Left renal pelvis (tissue), 4 donors: ENCODE results near the gene PLEKHM2. TPM values are rescaled to one million over a fixed set of nuclear protein-coding genes. Genes with fewer than 3 reads are reported as not detected.

Experiments
- DNase-seq, 4 donors: peaks; one replicate each; pipeline ENCODE4 v3.0.0-alpha.2; 2013; ENCODE audit warnings: low read depth in 4 of 4, low spot score in 3 of 4
- polyA plus RNA-seq, 4 donors: library from polyadenylated mRNA; unstranded; fragments of 120-200 nt; gene quantifications; one replicate each; pipeline ENCODE4 v1.2.1, GENCODE V29; 2013; ENCODE audit not compliant: insufficient read length in 4 of 4

Gene PLEKHM2
- polyA plus RNA-seq, 4 donors = 43.0 to 45.6 (median 44.4) TPM

DNA sequence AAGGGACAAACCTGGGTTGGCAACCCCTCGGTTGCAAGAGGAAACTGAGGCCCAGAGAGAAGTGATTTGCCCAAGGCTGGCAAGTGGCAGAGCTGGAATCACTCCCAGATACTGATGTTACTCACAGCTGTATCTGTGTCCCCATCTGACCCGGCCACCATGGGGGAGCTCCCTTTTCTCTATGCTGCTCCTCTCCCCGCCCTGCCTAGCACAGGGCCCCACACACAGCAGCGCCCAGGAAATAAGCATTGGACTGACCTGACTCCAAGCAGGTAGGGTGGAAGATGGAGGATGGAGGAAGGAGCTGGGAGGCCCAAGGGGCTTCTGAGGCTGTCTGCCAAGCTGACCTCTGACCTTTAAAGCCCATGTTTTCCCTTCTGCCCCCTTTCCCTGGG lies 71.5 kb downstream of the PLEKHM2 start:
- DNase-seq = no peak

DNA sequence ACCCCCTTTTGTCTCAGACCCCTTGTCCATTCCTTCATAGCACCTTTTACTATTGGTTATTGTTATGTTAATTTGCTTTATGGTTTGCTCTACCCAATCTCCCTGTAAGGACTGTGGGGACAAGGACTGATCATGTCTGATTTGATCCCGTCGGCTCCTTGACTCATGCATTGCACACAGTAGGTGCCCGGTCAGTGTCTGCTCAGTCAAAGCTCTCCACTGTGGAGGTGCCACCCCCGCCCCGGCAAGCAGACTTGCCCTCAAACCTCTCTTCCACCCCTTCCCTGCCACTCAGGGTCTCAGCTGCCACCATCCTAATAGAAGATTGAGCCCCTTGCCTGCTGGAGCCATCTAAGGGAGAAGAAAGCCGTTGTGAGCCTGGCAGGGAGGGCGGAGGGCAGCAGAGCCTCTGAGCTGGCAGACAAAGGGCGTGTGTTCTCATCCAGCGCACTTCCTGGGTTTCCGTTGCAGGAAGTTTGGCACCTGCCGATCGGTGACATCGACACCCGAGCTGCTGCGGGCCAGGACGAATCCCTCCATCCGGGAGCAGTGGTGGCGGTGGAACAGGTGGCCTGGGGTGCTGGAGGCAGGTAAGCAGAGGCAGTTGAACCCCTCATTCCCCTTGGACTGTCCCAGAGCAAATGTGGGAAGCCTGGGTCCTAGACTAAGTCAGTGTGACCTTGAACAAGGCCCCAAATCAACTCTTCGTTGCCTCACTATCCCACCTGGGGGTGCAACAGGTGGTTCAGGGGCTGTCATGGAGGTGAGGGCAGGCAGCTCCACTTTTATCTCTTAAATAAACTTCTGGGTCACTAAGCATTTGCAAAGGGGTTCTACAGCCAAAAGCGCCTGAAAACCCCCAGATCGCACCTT lies 72.3 kb downstream of the PLEKHM2 start:
- DNase-seq = no peak

DNA sequence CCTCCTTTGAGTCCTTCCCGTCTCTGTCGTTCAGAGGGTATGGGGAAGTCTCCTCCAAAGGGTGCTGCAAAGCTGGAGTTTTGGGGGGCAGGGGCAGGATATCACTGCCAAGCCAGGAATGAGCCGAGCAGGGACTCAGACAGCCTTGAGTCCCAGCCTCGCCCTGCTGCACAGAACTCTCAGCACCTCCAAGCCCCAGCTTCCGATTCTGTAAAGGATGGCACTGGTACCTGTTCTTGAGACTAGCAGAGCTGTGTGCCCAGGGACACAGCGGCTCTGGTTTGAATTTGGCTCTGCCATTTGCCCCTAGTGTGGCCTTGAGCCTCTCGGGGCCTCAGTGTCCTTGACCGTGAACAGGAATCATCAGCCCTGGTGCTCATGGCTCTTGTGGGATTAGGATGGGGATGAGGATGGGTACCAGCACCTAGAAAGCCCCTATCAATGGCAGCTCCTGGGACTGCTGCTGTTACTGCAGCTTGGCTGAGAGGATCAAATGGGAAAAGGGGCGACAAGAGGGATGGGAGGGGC lies 73.0 kb downstream of the PLEKHM2 start:
- DNase-seq = no peak

DNA sequence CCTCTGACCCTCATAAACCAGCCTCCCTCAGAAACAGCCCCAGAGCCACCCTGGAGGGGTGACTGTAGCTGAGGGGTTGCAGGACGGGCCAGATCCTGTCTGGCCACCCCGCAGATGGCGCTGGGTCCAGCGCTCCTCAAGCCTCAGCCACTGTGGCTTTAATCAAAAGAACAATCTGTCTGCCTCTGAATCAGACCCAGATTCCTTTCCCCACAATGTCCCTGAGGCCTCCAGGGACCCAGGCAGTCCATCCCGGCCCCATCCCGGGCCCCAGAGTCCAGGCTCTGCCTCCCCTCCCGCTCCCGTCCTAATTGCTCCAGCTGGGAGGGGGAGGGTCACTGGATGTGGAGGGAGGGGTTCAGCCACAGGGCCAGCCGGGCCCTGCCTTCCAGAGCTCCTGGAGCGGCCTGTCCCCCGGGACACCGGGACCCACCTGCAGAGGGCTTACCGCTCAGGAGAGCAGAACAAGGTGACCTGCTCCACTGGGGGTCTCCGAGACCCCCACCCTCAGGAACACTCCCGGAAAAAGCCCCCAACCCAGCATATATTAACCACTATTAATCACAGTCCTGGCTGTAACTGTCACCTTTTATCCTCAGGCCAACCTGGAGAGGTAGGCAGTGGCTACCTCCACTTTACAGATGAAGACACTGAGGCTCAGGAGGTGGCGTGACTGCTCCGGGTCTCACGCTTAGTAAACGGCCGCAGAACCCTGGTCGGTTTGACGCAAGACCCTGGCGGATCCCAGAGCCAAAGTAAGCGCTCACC lies 73.6 kb downstream of the PLEKHM2 start:
- peak in 1 of 4 donors; percentile 45 for DNase-seq

DNA sequence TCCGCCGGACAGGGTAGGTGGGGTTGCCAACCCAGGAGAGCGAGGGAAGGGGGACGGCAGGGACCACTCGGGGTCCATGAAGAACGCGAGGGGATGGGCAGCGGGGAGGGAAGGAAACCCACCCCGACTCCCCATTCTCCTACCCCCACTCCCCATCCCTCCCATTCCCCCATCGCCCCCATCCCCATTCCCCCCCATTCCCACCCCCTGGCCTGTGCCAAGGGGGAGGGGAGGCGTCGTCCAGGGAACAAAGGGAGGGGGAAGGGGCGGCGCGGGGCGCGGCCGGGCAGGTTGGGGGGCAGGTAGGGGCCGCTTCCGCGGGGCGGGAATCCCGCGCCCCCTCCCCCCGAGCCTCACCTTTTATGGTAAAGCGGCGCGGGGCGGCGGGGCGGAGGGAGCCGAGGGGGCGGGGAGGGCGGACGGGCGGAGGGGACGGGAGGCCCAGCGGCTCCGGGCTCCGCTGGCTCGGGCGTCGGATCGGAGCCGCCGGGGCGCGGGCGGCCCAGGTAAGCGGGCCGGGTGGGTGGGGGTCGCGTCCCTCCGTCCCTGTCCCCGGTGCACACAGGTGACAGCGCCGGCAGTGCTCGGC lies 74.3 kb downstream of the PLEKHM2 start, which contains the start of gene FBLIM1:
Gene FBLIM1, plus strand, starts transcription at position 453 of the 589 bp plus-strand sequence. CDS start 6,189 bp downstream, outside the sequence.
- DNase-seq = no peak

DNA sequence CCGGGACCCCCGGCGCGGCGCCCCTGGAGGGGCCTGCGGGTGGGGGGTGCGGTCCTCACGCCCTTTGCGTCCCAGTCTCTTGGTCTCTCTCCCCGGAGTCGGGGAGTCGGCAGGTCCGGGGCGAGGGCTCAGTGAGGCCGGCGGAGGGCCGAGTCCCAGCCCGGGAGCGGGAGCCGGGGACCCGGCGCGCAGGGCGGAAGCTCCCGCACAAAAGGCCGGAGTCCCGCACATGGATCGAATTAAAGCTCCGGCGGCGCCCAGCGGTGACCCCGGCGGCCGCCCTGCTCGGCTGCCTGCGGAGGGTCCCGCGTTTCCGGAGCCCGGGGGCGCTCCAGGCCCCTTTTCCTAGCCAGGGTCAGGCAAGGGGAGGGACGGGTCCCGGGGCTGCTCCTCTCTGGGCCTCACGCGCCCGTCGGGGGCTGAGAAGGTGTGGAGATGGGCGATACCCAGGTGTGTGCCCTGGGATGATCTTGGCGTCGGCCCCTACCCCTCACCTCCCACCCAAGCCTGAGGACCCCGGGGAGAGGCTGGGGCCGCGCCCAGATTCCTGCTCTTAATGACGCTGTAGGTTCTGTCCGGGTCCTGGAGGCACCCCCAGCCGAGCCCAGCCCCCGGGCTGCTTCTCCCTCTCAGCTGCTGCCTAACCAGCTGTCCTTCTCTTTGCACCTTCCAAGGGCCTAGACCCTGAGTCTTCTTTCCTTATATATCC lies 75.0 kb downstream of the PLEKHM2 start:
- DNase-seq = no peak

DNA sequence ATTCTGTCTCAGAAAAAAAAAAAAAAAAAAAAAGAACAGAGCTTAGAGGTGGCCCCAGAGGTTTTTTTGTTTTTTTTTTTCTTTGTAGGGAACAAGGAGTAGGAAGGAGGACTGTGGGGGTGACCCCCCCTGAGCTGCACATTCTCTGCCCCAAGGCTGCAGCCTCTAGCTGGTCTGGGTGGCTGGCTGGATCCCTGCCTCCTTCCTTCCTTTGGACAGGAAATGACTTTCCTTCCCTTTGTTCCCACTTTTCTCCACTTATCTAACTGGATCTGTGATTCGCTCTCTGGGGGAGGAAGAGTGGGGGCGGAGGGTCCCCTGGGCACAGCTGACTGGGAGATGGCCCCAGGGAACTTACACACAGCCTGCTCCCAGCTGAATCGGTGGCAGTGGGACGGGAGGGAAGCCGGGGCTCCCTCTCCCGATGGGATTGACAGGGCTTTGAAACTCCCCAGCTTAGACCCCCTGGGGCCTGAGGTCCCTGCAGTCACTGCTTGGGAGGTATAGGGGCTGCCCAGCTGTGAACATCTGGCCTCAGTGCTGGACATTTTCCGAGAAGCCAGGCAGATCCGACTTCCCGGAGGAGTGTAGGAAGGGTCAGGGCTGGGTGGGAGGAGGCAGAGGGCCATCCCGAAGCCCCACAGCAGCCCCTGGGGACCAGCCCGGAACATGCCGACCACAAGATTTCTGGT lies 76.5 kb downstream of the PLEKHM2 start:
- peak in 2 of 4 donors; percentile 52 to 59 for DNase-seq

DNA sequence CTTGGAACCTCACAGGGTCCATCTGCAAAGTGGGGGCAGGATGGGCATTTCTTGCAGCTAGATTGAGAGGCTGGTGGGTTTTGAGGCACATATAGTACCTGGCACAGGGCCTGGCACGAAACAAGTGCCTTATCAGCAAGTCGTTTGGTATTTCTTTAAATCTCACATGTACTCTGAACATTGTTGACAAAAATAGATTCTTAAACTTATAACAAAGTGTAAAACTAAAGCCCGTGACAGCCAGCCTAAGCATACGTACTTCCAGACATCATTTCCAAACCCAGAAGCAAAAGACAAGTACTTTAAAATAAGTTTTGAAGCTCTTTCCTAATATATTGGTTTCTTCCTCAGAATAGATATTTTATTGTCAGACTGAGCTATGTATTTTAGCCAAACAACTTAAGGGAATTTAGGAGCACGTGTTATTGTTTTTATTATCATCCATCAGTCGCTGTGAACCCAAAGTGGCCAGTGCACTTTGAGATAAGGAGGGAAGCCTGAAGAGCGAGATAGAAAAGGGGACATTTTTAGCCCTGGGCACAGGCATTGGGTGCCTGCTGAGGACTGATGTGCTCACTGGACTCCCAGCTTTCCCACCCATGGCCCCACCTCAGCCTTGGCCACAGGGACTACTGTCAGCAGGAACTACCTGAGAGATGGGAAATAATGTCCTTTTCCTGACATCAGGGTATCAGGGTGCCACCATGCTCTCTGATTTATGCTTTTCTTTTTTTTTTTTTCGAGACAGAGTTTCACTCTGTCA lies 77.4 kb downstream of the PLEKHM2 start:
- no peak for DNase-seq

DNA sequence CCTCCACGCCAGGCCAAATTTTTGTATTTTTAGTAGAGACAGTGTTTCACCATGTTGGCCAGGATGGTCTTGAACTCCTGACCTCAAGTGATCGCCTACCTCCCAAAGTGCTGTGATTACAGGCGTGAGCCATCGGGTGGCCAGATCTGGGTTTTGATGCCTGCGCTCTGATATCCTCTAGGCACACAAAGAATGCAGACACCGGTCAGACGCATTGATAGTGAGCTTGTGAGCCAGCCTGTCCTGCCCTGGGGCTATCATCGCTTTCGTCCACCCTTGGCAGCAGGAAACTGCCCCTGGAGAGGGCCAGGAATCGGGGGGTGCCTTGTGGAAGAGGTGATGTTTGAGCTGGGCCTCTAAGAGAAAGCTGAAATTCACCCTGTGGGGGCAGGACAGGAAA lies 78.4 kb downstream of the PLEKHM2 start:
- DNase-seq = no peak

DNA sequence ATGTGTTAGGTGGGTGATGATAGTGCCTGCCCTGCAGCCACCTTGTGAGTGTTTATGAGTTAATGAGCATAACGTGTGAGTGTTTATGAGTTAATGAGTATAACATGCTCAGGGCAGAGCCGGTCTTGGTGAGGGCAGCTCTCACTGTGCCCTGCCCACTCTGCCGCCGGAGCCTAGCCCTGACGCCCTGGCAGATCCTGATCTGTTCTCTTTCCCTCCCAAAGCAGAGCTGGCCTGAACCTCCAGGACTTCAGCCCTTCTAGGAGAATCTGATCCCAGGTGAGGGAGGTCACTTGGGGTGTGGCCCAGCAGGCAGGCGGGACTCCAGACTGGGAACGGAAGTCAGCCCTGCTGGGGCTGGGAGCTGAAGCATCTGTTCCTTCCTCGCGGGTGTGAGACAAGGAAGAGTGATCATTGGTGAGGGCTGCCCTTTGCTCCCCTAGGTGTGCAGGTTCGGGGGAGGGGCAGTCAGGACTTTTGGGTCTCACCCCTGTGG lies 80.2 kb downstream of the PLEKHM2 start:
- DNase-seq = no peak

DNA sequence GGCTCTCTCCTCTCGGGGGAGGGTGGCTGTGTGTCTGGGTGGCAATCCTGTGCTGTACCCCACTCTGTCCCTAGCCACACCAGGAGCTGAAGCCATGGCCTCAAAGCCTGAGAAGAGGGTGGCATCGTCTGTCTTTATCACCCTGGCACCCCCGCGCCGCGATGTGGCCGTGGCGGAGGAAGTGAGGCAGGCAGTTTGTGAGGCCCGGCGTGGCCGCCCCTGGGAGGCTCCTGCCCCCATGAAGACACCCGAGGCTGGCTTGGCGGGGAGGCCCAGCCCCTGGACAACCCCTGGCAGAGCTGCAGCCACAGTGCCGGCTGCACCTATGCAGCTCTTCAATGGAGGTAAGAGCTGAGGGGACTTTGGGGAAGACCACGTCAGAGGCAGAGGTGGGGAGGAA lies 80.8 kb downstream of the PLEKHM2 start:
- DNase-seq = no peak

DNA sequence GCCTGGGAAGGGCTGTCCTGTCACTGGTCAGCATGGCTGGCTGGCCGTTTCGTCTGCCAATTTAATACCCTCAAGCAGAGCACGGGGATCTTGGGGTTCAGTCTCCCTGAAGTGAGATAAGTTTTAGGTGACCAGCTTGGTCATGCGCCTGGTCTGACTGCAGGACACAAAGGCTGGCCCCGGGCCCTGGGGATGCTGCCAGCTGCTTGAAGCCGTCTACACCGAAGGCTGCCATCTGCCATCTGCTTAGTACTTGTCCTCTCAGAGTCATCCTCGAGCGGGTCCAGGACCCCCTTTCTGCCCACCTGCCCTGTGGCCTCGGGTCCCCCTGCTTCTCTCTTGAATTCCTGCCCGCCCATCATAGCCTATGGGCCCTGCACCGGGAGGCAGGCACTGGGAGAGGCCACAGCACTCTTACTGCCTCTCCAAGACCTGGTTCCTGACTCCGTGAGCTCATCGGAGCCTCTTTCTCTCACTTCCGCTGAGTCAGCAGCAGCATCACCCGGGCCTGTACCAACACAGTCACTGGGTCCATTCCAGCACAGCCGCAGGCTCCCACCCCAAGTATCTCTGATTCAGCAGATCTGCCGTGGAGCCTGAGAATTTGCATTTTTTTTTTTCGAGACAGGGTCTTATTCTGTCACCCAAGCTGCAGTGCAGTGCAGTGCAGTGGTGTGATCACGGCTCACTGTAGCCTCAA lies 81.5 kb downstream of the PLEKHM2 start:
- DNase-seq = no peak

DNA sequence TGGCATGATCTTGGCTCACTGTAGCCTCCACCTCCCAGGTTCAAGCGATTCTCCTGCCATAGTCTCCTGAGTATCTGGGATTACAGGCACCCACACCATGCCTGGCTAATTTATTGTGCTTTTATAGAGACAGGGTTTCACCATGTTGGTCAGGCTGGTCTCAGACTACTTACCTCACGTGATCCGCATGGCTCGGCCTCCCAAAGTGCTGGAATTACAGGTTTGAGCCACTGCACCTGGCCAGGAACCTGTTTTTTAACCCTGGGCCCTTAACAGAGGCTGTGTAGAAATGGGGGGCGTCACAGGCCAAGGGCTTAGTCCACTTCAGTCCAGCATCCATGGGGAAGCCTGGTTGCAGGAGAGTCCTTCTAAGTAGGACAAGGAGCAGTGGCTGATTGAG lies 83.8 kb downstream of the PLEKHM2 start:
- DNase-seq = no peak

DNA sequence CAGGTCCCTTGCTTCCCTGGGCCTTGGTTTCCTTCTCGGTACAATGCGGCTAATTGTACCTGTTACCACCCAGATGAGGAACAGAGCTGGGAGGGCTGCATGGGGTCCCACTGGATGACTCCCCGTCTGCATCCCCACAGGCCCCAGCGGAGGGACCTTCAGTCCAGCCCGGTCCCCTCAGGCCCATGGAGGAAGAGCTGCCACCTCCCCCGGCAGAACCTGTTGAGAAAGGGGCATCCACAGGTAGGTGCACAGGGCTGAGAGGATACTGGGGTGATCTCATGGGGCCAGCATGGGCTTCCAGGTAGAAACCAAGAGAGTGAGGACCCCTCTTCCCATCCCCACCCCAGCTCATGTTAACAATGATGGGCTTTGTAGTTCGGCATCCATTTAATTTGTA lies 84.3 kb downstream of the PLEKHM2 start:
- DNase-seq = no peak

DNA sequence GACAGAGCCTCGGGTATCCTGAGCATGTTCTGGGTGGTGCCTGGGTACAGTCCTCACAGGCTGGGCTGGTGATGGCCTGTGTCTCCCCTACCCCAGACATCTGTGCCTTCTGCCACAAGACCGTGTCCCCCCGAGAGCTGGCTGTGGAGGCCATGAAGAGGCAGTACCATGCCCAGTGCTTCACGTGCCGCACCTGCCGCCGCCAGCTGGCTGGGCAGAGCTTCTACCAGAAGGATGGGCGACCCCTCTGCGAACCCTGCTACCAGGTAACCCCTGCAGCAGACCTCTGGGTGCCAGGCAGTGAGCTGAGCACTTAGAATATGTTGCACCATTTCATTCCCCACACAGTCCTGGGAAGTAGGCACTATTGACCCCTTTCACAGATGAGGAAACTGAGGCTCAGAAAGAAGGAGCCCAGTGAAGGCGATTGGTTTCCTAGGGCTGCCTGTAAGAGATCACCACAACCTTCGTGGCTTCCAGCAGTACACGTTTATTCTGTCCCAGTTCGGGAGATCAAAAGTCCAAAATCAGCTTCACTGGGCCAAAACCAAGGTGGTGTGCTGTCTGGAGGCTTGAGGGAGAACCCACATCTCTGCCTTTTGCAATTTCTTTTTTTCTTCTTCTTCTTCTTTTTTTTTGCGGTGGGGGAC lies 86.3 kb downstream of the PLEKHM2 start:
- no peak for DNase-seq

DNA sequence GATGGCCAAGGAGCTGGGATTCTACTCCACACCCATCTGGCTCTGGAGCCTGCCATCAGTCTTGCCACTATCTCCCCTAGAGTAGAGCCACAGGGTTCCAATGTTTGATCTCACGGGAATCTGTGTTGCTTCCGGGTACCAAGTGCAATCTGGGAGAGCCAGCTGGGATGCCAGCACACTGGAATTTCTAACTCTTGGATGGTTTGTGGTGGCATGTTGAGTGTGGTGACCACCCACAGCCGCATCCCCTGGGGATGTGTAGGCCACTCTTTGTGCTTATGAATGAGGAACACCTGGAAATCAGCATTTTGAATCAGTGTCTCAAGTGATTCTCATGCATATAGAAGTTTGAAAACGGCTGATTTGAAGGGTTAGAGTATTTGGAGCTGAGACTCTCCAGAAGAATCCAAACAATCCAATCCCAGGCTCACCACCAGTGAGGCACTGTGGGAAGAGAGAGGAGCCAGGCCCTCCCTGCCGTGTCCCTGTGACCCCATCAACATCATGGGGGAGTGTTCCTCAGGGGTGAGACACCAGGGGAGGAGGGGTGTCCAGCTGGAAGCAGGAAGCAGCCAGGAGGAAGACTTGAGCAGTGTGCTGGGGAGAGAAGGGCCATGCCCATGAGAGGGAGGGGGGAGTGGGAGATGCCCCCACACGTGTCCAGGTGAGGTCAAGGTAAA lies 87.9 kb downstream of the PLEKHM2 start:
- no peak for DNase-seq

DNA sequence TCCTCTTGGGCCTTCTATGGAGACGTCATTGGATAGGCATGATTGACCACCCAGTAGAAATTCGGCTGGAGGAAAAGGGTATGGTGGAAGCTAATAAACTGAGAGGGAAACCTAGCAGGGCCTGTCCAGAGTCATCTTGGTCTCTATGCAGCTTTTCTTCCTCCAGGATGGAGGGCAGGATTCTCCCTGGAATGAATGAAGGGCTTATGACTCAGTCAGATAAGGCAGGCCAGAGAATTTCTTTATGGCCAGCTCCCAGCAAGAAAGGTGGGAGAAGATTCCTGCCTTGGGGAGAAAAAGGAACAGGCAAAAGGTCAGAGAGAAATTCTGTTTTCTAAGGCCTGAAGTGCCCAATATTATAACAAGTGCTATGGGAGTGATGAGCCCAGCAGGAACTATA lies 91.6 kb downstream of the PLEKHM2 start:
- no peak for DNase-seq
